ENCODE results near the gene SRCAP. TPM values are rescaled to one million over a fixed set of nuclear protein-coding genes. Genes with fewer than 3 reads are reported as not detected.
"Not testable (repeated sequence)": the region's sequence is repeated elsewhere in the genome, so short reads cannot be mapped to it uniquely, and the experiment has no call there.

SRCAP gene
- total RNA-seq, 4 donors from 2014 or later, result 50.4 to 109 (median 81.8) TPM

DNA sequence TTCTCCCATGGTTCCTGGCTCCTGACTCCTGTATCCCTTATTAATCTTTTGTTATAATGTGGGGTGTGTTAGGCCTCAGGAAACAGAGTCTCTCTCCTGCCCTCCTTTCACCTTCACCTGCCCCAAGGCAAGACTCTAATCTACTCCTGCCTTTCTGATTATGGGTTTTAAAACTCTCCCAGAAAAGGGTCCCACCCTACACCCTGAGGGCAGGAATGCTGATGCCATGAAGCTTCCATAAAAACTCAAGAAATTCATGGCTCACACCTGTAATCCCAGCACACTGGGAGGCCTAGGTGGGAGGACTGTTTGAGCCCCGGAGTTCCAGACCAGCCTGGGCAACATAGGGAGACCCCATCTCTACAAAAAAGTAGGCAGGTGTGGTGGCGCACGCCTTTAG is 18.6 kb upstream of the SRCAP start:
- no peak overlapping the region for H3K27ac ChIP-seq
- H3K9me3 ChIP-seq, result no peaks in the 10 kb centered on the region
- no peaks in the 10 kb centered on the region for H3K36me3 ChIP-seq
- no peaks in the 10 kb centered on the region for H3K4me1 ChIP-seq
- no peaks in the 10 kb centered on the region for H3K27me3 ChIP-seq
- no peak overlapping the region for H3K4me3 ChIP-seq
- TF ChIP-seq, protein P1, sequence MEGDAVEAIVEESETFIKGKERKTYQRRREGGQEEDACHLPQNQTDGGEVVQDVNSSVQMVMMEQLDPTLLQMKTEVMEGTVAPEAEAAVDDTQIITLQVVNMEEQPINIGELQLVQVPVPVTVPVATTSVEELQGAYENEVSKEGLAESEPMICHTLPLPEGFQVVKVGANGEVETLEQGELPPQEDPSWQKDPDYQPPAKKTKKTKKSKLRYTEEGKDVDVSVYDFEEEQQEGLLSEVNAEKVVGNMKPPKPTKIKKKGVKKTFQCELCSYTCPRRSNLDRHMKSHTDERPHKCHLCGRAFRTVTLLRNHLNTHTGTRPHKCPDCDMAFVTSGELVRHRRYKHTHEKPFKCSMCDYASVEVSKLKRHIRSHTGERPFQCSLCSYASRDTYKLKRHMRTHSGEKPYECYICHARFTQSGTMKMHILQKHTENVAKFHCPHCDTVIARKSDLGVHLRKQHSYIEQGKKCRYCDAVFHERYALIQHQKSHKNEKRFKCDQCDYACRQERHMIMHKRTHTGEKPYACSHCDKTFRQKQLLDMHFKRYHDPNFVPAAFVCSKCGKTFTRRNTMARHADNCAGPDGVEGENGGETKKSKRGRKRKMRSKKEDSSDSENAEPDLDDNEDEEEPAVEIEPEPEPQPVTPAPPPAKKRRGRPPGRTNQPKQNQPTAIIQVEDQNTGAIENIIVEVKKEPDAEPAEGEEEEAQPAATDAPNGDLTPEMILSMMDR (IDR thresholded peaks at IDR 0.05), result no peak
- TF ChIP-seq POLR2A (IDR thresholded peaks at IDR 0.05), result no peak
- DNase-seq, result no peak

DNA sequence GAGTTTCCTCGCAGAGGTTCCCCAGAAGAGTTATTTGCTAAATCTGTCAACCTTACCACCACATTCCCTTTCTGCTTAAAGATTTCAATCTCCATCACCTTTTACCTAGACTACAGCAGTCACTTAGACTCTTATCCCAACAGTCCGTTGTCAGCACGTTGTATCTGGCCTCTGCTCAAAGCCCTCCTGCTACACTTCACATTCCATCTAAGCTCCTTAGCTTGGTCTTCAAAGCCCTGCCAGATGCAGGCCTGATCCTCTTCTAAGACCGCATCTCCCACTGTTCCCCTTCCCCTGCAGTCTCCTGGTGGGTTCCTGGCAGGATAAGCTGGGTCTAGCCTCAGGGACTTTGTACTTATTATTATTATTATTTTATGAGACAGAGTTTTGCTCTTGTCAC is 10.3 kb upstream of the SRCAP start:
- TF ChIP-seq, protein P1 (IDR thresholded peaks at IDR 0.05), result no peak
- no peak overlapping the region for H3K27ac ChIP-seq
- no peaks in the 10 kb centered on the region for H3K36me3 ChIP-seq
- no peaks in the 10 kb centered on the region for H3K9me3 ChIP-seq
- peaks cover 0 to 2% (median 0%) of the 10 kb centered on the region in 4 donors for H3K4me1 ChIP-seq
- no peak for DNase-seq
- no peak overlapping the region for H3K4me3 ChIP-seq
- no peaks in the 10 kb centered on the region for H3K27me3 ChIP-seq

DNA sequence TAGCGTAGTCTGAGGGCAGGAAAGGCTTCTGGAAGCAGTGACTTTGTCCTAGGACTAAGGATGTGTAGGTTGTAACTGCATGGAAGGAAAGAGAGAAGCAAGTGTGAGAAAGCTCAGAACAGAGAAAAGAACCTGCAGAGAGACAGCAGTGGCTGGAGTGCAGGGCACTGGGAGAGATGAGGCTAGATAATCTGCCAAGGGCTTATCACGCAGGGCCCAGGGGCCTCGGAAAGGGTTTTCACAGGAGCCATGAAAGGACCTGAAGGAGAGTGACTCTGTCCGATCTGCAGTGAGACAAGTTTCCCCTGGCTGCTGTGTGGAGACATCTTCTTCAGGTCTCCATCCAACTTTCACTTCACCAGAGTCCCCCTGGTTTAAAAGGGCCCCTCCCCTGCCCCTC is 7.1 kb upstream of the SRCAP start:
- H3K36me3 ChIP-seq, result no peaks in the 10 kb centered on the region
- no peak for DNase-seq
- no peak for TF ChIP-seq POLR2A (IDR thresholded peaks at IDR 0.05)
- TF ChIP-seq, protein P1 (IDR thresholded peaks at IDR 0.05), result no peak
- H3K4me1 ChIP-seq, result peaks cover 0 to 8% (median 0%) of the 10 kb centered on the region in 4 donors
- H3K27me3 ChIP-seq, result no peaks in the 10 kb centered on the region
- H3K4me3 ChIP-seq, result no peak overlapping the region
- no peak overlapping the region for H3K27ac ChIP-seq
- no peaks in the 10 kb centered on the region for H3K9me3 ChIP-seq

DNA sequence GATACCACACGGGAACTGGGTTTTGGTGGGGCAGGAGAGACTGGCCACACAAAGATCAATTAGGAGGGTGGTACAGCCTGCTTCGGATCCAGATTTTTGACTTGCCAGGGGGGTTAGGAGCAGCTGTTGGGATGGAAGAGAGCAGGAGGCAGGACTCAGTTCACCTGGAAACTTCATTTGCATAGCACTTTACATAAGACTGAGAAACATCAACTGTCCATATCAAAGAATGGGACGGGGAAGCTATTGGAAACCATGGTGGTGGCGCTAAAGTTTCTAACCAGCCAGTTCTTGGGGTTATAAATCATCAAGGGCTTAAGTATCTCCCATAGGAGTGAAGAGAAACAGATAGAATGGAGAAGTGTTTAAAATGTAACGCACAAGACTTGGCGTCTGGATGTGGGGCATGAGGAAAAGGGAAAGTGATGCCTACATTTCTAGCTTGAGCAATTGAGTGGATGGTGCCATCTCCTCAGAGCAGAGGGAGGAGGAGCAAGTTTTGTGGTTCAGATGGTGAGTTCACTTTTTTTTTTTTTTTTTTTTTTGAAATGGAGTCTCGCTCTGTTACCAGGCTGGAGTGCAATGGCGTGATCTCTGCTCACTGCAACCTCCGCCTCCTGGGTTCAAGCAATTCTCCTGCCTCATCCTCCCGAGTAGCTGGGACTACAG is 6.4 kb upstream of the SRCAP start:
- DNase-seq, result no peak
- no peaks in the 10 kb centered on the region for H3K27me3 ChIP-seq
- H3K27ac ChIP-seq, result no peak overlapping the region
- no peak overlapping the region for H3K4me3 ChIP-seq
- TF ChIP-seq, protein P1 (IDR thresholded peaks at IDR 0.05), result no peak
- TF ChIP-seq POLR2A (IDR thresholded peaks at IDR 0.05), result no peak
- no peaks in the 10 kb centered on the region for H3K9me3 ChIP-seq
- H3K4me1 ChIP-seq, result peaks cover 0 to 12% (median 0%) of the 10 kb centered on the region in 4 donors
- H3K36me3 ChIP-seq, result no peaks in the 10 kb centered on the region

DNA sequence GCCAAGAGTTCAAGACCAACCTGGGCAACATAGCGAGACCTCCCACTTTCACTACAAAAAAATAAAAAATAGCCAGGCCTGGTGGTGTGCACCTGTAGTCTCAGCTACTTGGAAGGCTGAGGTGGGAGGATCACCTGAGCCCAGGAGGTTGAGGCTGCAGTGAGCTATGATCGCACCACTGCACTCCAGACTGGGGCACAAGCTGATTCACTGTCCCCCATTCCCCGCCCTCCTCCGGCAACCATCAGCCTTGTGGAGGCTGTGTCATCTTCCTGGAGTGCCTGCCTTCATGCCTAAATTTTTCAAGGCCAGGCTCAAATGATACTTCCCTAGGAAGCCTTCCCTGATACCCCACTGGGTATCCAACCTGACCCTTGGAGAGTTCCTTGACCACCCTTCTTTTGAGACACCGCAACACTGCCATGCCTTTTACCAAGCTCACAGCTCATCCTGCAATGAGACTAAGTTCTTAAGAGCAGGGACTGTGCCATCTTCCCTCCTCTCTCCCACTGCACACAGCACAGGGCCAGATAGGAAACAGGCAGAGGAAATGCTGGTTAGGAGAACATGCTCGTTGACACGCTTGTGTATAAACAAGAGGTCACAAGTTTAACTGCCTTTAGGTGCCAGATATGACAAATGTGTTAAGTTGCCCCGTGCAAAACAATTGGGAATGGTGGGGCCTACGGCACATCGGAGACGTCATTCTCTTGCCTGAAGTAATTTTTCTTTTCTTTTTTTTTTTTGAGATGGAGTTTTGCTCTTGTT is 3.9 kb upstream of the SRCAP start:
- peaks cover 0 to 21% (median 7%) of the 10 kb centered on the region in 4 donors for H3K4me1 ChIP-seq
- H3K27me3 ChIP-seq, result no peaks in the 10 kb centered on the region
- no peaks in the 10 kb centered on the region for H3K36me3 ChIP-seq
- DNase-seq, result no peak
- no peaks in the 10 kb centered on the region for H3K9me3 ChIP-seq
- TF ChIP-seq, protein P1 (IDR thresholded peaks at IDR 0.05), result no peak
- no peak for TF ChIP-seq POLR2A (IDR thresholded peaks at IDR 0.05)
- no peak overlapping the region for H3K27ac ChIP-seq
- H3K4me3 ChIP-seq, result no peak overlapping the region

DNA sequence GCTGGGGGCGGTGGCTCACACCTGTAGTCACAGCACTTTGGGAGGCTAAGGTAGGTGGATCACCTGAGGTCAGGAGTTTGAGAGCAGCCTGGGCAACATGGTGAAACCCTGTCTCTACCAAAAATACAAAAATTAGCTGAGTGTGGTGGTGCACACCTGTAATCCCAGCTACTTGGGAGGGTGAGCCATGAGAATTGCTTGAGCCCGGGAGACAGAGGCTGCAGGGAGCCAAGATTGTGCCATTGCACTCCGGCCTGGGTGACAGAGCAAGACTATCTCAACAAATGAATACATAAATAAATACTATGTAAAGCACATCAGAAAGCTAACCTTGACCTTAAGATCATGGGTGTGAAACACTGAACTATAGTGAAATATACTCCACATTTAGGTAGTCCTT is 2.3 kb upstream of the SRCAP start:
- not testable (repeated sequence) for DNase-seq, H3K27me3 ChIP-seq, H3K9me3 ChIP-seq, H3K4me3 ChIP-seq, H3K27ac ChIP-seq
- peaks cover 0 to 13% (median 0%) of the 10 kb centered on the region in 3 donors for H3K36me3 ChIP-seq
- peaks cover 0 to 22% (median 7%) of the 10 kb centered on the region in 4 donors for H3K4me1 ChIP-seq
